CD8-positive, alpha-beta memory T cell (primary cell): ENCODE measurements around the gene ZXDC. TPM values are rescaled to one million over a fixed set of nuclear protein-coding genes. Genes with fewer than 3 reads are reported as not detected.
A peak's percentile ranks its signal among the peaks of the same experiment; 100 is the strongest.

Experiments used
- CTCF ChIA-PET: fragments of 350-600 bp; sonication (Branson Sonifier 250); formaldehyde crosslinking; loops from one replicate; lab custom pipeline; 2021; ENCODE audit warnings: antibody characterized with exemption; lab: Charles Lee
- POLR2A ChIA-PET: fragments of 350-600 bp; sonication (Branson Sonifier 250); formaldehyde crosslinking; loops from one replicate; lab custom pipeline; 2021; ENCODE audit warnings: antibody characterized with exemption; lab: Charles Lee
- DNase-seq, 5 donors: peaks; one replicate each; pipeline versions ENCODE4 v3.0.0 to v3.0.0-alpha.2; 2020 to 2022; ENCODE audit warnings: mixed read lengths in 1 of 5
- H3K27ac ChIP-seq: one replicate; pipeline ENCODE4 v1.7.0; 2013; ENCODE audit warnings: low read depth, mild to moderate bottlenecking, low read length, moderate library complexity
- H3K27me3 ChIP-seq: 2 replicates; pipeline ENCODE4 v1.7.0; 2013; ENCODE audit warnings: low read length, mild to moderate bottlenecking; ENCODE audit not compliant: insufficient read depth, poor library complexity, severe bottlenecking
- H3K36me3 ChIP-seq: 2 replicates; pipeline ENCODE4 v1.7.0; 2013; ENCODE audit warnings: mild to moderate bottlenecking, low read length, moderate library complexity; ENCODE audit not compliant: insufficient read depth
- H3K4me1 ChIP-seq: 2 replicates; pipeline ENCODE4 v1.7.0; 2013; ENCODE audit warnings: mild to moderate bottlenecking, low read length, moderate library complexity; ENCODE audit not compliant: insufficient read depth
- H3K4me3 ChIP-seq: 2 replicates; pipeline ENCODE4 v1.7.0; 2013; ENCODE audit warnings: mild to moderate bottlenecking, low read length
- H3K9me3 ChIP-seq: 2 replicates; pipeline ENCODE4 v1.7.0; 2013; ENCODE audit warnings: mild to moderate bottlenecking, low read length
- H3K27ac Mint-ChIP-seq, 8 donors: one replicate each; pipeline ENCODE4 v1.8.0; 2020 to 2021; ENCODE audit warnings: mixed read lengths in 8 of 8, mild to moderate bottlenecking in 6 of 8, inconsistent platforms in 3 of 8, moderate library complexity in 3 of 8
- H3K27me3 Mint-ChIP-seq, 2 donors: one replicate each; pipeline ENCODE4 v1.8.0; 2020 to 2021; ENCODE audit warnings: mixed read lengths in 2 of 2, mild to moderate bottlenecking in 1 of 2, moderate library complexity in 1 of 2
- H3K36me3 Mint-ChIP-seq, 3 donors: one replicate each; pipeline ENCODE4 v1.8.0; 2020 to 2021; ENCODE audit warnings: mixed read lengths in 3 of 3, inconsistent platforms in 1 of 3, mild to moderate bottlenecking in 1 of 3
- H3K4me1 Mint-ChIP-seq, 3 donors: one replicate each; pipeline ENCODE4 v1.8.0; 2020 to 2021; ENCODE audit warnings: mixed read lengths in 3 of 3, inconsistent platforms in 1 of 3, mild to moderate bottlenecking in 1 of 3
- H3K4me3 Mint-ChIP-seq, 7 donors: one replicate each; pipeline ENCODE4 v1.8.0; 2020 to 2021; ENCODE audit warnings: mixed read lengths in 7 of 7, mild to moderate bottlenecking in 6 of 7, moderate library complexity in 4 of 7, inconsistent platforms in 2 of 7
- H3K9me3 Mint-ChIP-seq, 5 donors: one replicate each; pipeline ENCODE4 v1.8.0; 2020 to 2022; ENCODE audit warnings: mixed read lengths in 5 of 5, mild to moderate bottlenecking in 3 of 5, moderate library complexity in 2 of 5, inconsistent platforms in 1 of 5
- polyA plus RNA-seq: library from polyadenylated mRNA; unstranded; fragments of 300-500 nt; fragmentation: Illumina TruSeq; gene quantifications from one replicate; pipeline ENCODE4 v1.2.3, GENCODE V29; 2021
- total RNA-seq, 2 experiments: library from RNA; stranded (reverse); gene quantifications; one replicate each; pipeline ENCODE4 v1.2.3, GENCODE V29; 2021

ZXDC gene, protein sequence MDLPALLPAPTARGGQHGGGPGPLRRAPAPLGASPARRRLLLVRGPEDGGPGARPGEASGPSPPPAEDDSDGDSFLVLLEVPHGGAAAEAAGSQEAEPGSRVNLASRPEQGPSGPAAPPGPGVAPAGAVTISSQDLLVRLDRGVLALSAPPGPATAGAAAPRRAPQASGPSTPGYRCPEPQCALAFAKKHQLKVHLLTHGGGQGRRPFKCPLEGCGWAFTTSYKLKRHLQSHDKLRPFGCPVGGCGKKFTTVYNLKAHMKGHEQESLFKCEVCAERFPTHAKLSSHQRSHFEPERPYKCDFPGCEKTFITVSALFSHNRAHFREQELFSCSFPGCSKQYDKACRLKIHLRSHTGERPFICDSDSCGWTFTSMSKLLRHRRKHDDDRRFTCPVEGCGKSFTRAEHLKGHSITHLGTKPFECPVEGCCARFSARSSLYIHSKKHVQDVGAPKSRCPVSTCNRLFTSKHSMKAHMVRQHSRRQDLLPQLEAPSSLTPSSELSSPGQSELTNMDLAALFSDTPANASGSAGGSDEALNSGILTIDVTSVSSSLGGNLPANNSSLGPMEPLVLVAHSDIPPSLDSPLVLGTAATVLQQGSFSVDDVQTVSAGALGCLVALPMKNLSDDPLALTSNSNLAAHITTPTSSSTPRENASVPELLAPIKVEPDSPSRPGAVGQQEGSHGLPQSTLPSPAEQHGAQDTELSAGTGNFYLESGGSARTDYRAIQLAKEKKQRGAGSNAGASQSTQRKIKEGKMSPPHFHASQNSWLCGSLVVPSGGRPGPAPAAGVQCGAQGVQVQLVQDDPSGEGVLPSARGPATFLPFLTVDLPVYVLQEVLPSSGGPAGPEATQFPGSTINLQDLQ
- total RNA-seq (10 to 100 TPM; 24.2 to 25.0 TPM), polyA plus RNA-seq (24.6 TPM)

GRCh38 chr3:126475413-126476114 is at the start of gene ZXDC:
ZXDC (minus strand) TSS chr3:126475891; CDS start chr3:126475865, 26 bp downstream.
- peak; percentile 88 to 94 (median 91) for DNase-seq
- H3K4me3 ChIP-seq = peak within 1 kb of the TSS; percentile 82
- peak within 1 kb of the TSS; percentile 64 for H3K27ac ChIP-seq
- no peaks in the 10 kb centered on the region for H3K27me3 Mint-ChIP-seq
- no peaks in the 10 kb centered on the region for H3K9me3 ChIP-seq
- ChIA-PET CTCF (no interaction called here), POLR2A (interaction anchor here (0.9 to 1.1 kb wide), 2 partner anchors 485 to 1196 kb away, joined by 3 to 6 read pairs; no protein-coding TSS in a partner anchor)
- H3K36me3 Mint-ChIP-seq = peaks cover 0 to 36% (median 9%) of the 10 kb centered on the region in 3 donors
- peaks cover 10% of the 10 kb centered on the region for H3K36me3 ChIP-seq
- H3K27me3 ChIP-seq = no peaks in the 10 kb centered on the region
- H3K27ac Mint-ChIP-seq = peak within 1 kb of the TSS; percentile 84 to 93 (median 89)
- H3K9me3 Mint-ChIP-seq = no peaks in the 10 kb centered on the region
- H3K4me3 Mint-ChIP-seq = peak within 1 kb of the TSS; percentile 87 to 91 (median 89)
- H3K4me1 ChIP-seq = peaks cover 41% of the 10 kb centered on the region
- H3K4me1 Mint-ChIP-seq = peaks cover 39 to 53% (median 50%) of the 10 kb centered on the region in 3 donors

- ChIA-PET CTCF (no interaction called here), POLR2A (no interaction called here)
- no peaks in the 10 kb centered on the region for H3K36me3 ChIP-seq
- no peak overlapping the region for H3K4me3 ChIP-seq
- H3K27me3 ChIP-seq = peaks cover 3% of the 10 kb centered on the region
- DNase-seq = no peak
- H3K9me3 ChIP-seq = no peaks in the 10 kb centered on the region
- no peak overlapping the region for H3K4me3 Mint-ChIP-seq
- no peaks in the 10 kb centered on the region for H3K36me3 Mint-ChIP-seq
- H3K27me3 Mint-ChIP-seq = peaks cover 13 to 20% of the 10 kb centered on the region in 2 donors
- H3K27ac ChIP-seq = no peak overlapping the region
- H3K4me1 ChIP-seq = no peaks in the 10 kb centered on the region
- H3K9me3 Mint-ChIP-seq = no peaks in the 10 kb centered on the region
- H3K4me1 Mint-ChIP-seq = peaks cover 0 to 2% (median 0%) of the 10 kb centered on the region in 3 donors
- H3K27ac Mint-ChIP-seq = no peak overlapping the region
Observed at GRCh38 chr3:126525091-126525852, 49.6 kb upstream of the ZXDC start.

DNA sequence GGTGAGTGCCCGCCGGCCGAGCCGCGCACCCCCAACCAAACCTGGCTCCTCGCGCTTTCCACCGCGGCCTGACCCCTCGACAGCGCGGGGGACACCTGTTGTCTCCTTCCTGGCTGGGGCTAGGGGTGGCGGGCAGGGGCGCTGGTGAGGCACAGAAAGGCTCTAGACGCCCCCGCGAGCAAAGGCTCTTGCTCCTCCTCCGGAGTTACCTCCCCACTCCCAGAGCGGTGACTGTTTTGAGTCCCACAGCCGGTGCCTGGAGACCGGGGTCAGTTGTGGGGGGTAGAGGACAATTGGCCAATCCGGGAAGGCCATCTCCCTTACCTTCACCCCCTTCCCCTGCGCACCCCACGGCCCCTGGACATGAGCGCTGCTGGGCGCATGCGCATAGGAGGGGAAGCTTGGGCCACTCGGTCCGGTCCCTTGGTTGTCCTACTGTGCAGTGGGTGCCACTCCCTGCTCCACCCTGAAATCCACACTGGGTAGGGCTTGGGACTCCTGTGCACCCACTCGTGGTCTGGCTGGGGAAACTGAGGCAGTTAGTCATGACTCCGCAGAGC is 48.8 kb upstream of the ZXDC start:
- H3K27me3 Mint-ChIP-seq = peaks cover 13 to 20% of the 10 kb centered on the region in 2 donors
- peaks cover 3% of the 10 kb centered on the region for H3K27me3 ChIP-seq
- no peak overlapping the region for H3K4me3 ChIP-seq
- H3K9me3 ChIP-seq = no peaks in the 10 kb centered on the region
- no peaks in the 10 kb centered on the region for H3K4me1 ChIP-seq
- no peak overlapping the region for H3K27ac Mint-ChIP-seq
- ChIA-PET POLR2A (no interaction called here), CTCF (no interaction called here)
- no peak overlapping the region for H3K4me3 Mint-ChIP-seq
- no peaks in the 10 kb centered on the region for H3K36me3 ChIP-seq
- no peak overlapping the region for H3K27ac ChIP-seq
- no peak for DNase-seq
- H3K36me3 Mint-ChIP-seq = no peaks in the 10 kb centered on the region
- H3K9me3 Mint-ChIP-seq = no peaks in the 10 kb centered on the region
- peaks cover 0 to 2% (median 0%) of the 10 kb centered on the region in 3 donors for H3K4me1 Mint-ChIP-seq

DNA sequence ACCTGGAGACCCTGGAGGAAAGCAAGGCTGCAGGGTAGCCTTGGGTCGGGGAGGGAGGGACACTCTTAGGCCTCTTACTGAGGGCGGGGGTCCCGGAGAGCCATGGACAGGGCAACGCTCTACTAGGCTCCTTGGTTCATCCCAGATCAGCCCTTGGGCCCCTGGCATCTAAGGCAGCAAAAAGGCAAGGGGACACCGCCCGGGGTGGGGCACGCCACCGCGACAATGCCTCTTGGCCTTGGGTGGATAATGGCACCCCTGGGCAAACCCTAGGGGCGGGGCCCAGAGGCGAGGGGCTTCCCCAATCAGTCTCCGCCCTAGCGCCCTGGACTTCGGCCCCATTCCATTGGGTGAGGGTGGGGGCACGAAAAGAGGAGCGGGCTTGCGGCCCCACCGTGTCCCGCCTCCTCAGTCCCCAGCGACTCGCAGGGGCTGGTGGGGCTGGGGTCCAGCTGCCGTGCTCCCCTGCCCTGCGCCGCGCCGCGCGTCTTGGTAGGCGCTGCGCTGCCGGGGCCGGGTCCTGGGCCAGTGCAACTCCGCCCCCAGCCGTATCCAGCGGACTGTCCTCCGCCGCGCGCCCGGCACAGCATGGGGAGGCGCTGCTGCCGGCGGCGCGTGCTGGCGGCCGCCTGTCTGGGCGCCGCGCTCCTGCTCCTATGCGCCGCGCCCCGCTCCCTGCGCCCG is 48.2 kb upstream of the ZXDC start, which contains the start of gene CHST13:
TSS of gene CHST13 (plus strand) at position 411 of the 684 bp plus-strand sequence. CDS start at position 589, 178 bp downstream.
- Mint-ChIP-seq H3K4me1 (peaks cover 0 to 2% (median 0%) of the 10 kb centered on the region in 3 donors), H3K4me3 (no peak within 1 kb of the TSS), H3K27ac (no peak within 1 kb of the TSS), H3K27me3 (peaks cover 11 to 20% of the 10 kb centered on the region in 2 donors), H3K9me3 (no peaks in the 10 kb centered on the region), H3K36me3 (no peaks in the 10 kb centered on the region)
- ChIA-PET CTCF (interaction anchor here (0.9 to 1.6 kb wide), 2 partner anchors 1024 to 1025 kb away, joined by 3 to 7 read pairs; no protein-coding TSS in a partner anchor), POLR2A (no interaction called here)
- Histone ChIP-seq H3K4me1 (no peaks in the 10 kb centered on the region), H3K27me3 (peaks cover 3% of the 10 kb centered on the region), H3K4me3 (no peak within 1 kb of the TSS), H3K27ac (no peak within 1 kb of the TSS), H3K36me3 (no peaks in the 10 kb centered on the region), H3K9me3 (no peaks in the 10 kb centered on the region)
- DNase-seq = no peak

GRCh38 chr3:126522363-126522788 is 46.7 kb upstream of the ZXDC start:
- POLR2A ChIA-PET = no interaction called here
- peaks cover 3% of the 10 kb centered on the region for H3K27me3 ChIP-seq
- H3K9me3 ChIP-seq = no peaks in the 10 kb centered on the region
- Mint-ChIP-seq H3K9me3 (no peaks in the 10 kb centered on the region), H3K4me3 (no peak overlapping the region), H3K27ac (no peak overlapping the region), H3K4me1 (peaks cover 0 to 2% (median 0%) of the 10 kb centered on the region in 3 donors), H3K36me3 (no peaks in the 10 kb centered on the region), H3K27me3 (peaks cover 11 to 20% of the 10 kb centered on the region in 2 donors)
- H3K27ac ChIP-seq = no peak overlapping the region
- CTCF ChIA-PET = interaction anchor here (0.6 to 2.6 kb wide), 10 partner anchors 8 to 1025 kb away, joined by 3 to 14 read pairs (median 4); no protein-coding TSS in a partner anchor
- no peaks in the 10 kb centered on the region for H3K36me3 ChIP-seq
- peak in 4 of 5 donors; percentile 13 to 63 (median 24) for DNase-seq
- H3K4me3 ChIP-seq = no peak overlapping the region
- no peaks in the 10 kb centered on the region for H3K4me1 ChIP-seq

GRCh38 chr3:126521122-126521891 is 45.6 kb upstream of the ZXDC start:
- H3K36me3 Mint-ChIP-seq = no peaks in the 10 kb centered on the region

More at GRCh38 chr3:126521122-126521891, 45.6 kb upstream of the ZXDC start:
- Mint-ChIP-seq H3K27ac (peak overlapping the region in 1 of 8 donors; percentile 89), H3K4me3 (no peak overlapping the region), H3K27me3 (peaks cover 11 to 23% of the 10 kb centered on the region in 2 donors), H3K4me1 (peaks cover 0 to 2% (median 0%) of the 10 kb centered on the region in 3 donors), H3K9me3 (no peaks in the 10 kb centered on the region)
- Histone ChIP-seq H3K9me3 (no peaks in the 10 kb centered on the region), H3K36me3 (no peaks in the 10 kb centered on the region), H3K4me3 (no peak overlapping the region), H3K27ac (no peak overlapping the region), H3K4me1 (no peaks in the 10 kb centered on the region), H3K27me3 (peaks cover 3% of the 10 kb centered on the region)
- POLR2A ChIA-PET = no interaction called here
- DNase-seq = no peak
- CTCF ChIA-PET = interaction anchor here (1.3 to 2.6 kb wide), 3 partner anchors 9 to 1025 kb away, joined by 3 to 14 read pairs (median 4); no protein-coding TSS in a partner anchor
